Astrocyte (in vitro differentiated cells and primary cell): ENCODE data around the gene LAMA5. TPM values are rescaled to one million over a fixed set of nuclear protein-coding genes. Genes with fewer than 3 reads are reported as not detected.
A peak's percentile ranks its signal among the peaks of the same experiment; 100 is the strongest.

Source experiments
- DNase-seq: peaks from one replicate; pipeline ENCODE4 v3.0.0-alpha.2; 2010; ENCODE audit warnings: low read depth
- FAIRE-seq: peaks from 2 replicates; lab custom pipeline; 2011; peaks lifted over from hg19 to GRCh38; lab: Jason Lieb, UNC
- H2AFZ ChIP-seq: 2 replicates; pipeline ENCODE4 v1.6.0; 2012; ENCODE audit warnings: low read depth, low read length, inconsistent platforms
- H3K27ac ChIP-seq: 2 replicates; pipeline ENCODE4 v1.5.1; 2011; ENCODE audit warnings: low read depth, low read length, inconsistent platforms
- H3K27me3 ChIP-seq: 2 replicates; pipeline ENCODE4 v1.6.0; 2011; ENCODE audit warnings: low read length, inconsistent platforms; ENCODE audit not compliant: insufficient read depth
- H3K36me3 ChIP-seq: 2 replicates; pipeline ENCODE4 v1.5.1; 2011; ENCODE audit warnings: low read length, inconsistent platforms; ENCODE audit not compliant: insufficient read depth
- H3K4me1 ChIP-seq: 2 replicates; pipeline ENCODE4 v1.5.1; 2011; ENCODE audit warnings: low read length, inconsistent platforms; ENCODE audit not compliant: insufficient read depth
- H3K4me2 ChIP-seq: 2 replicates; pipeline ENCODE4 v1.6.0; 2012; ENCODE audit warnings: low read length, inconsistent platforms
- H3K4me3 ChIP-seq: 2 replicates; pipeline ENCODE4 v1.5.1; 2011; ENCODE audit warnings: low read depth, mild to moderate bottlenecking, low read length, inconsistent platforms; ENCODE audit not compliant: insufficient read depth
- H3K79me2 ChIP-seq: 2 replicates; pipeline ENCODE4 v1.6.0; 2012; ENCODE audit warnings: mild to moderate bottlenecking, low read length, inconsistent platforms; ENCODE audit not compliant: insufficient read depth
- H3K9ac ChIP-seq: 2 replicates; pipeline ENCODE4 v1.6.0; 2012; ENCODE audit warnings: mild to moderate bottlenecking, low read length, inconsistent platforms
- H3K9me3 ChIP-seq: 2 replicates; pipeline ENCODE4 v1.5.1; 2012; ENCODE audit warnings: low read depth, mild to moderate bottlenecking, low read length, inconsistent platforms; ENCODE audit not compliant: insufficient read depth
- H4K20me1 ChIP-seq: 2 replicates; pipeline ENCODE4 v1.6.0; 2012; ENCODE audit warnings: low read length, inconsistent platforms; ENCODE audit not compliant: insufficient read depth
- H3K27ac Mint-ChIP-seq: one replicate; pipeline ENCODE4 v1.8.0; 2021; ENCODE audit warnings: mild to moderate bottlenecking, mixed read lengths; ENCODE audit not compliant: unreplicated experiment
- H3K27me3 Mint-ChIP-seq: one replicate; pipeline ENCODE4 v1.8.0; 2021; ENCODE audit warnings: low read depth, mixed read lengths; ENCODE audit not compliant: unreplicated experiment
- H3K36me3 Mint-ChIP-seq: one replicate; pipeline ENCODE4 v1.8.0; 2021; ENCODE audit warnings: low read depth, mixed read lengths; ENCODE audit not compliant: unreplicated experiment
- H3K4me1 Mint-ChIP-seq: one replicate; pipeline ENCODE4 v1.8.0; 2021; ENCODE audit warnings: low read depth, mixed read lengths; ENCODE audit not compliant: unreplicated experiment
- H3K4me3 Mint-ChIP-seq: one replicate; pipeline ENCODE4 v1.8.0; 2021; ENCODE audit warnings: mild to moderate bottlenecking, moderate library complexity, mixed read lengths; ENCODE audit not compliant: unreplicated experiment
- H3K9me3 Mint-ChIP-seq: one replicate; pipeline ENCODE4 v1.8.0; 2021; ENCODE audit warnings: mild to moderate bottlenecking, mixed read lengths; ENCODE audit not compliant: unreplicated experiment
- CTCF ChIP-seq: IDR thresholded peaks from 2 replicates; pipeline ENCODE4 v1.5.1; 2011; ENCODE audit warnings: low read depth, mild to moderate bottlenecking, inconsistent platforms, low read length, moderate library complexity; ENCODE audit not compliant: insufficient read depth
- EZH2 ChIP-seq: IDR thresholded peaks from 2 replicates; pipeline ENCODE4 v1.6.1; 2012; ENCODE audit warnings: mild to moderate bottlenecking, low read length, inconsistent platforms; ENCODE audit not compliant: insufficient read depth
- total RNA-seq: library from RNA; stranded (reverse); gene quantifications from 2 replicates; pipeline ENCODE4 v1.2.1, GENCODE V29; 2021

LAMA5 gene
- total RNA-seq, 1 donor from 2014 or later: 350 TPM

GRCh38 chr20:62390317-62391164, 23.4 kb upstream of the LAMA5 start:
- H3K4me1 ChIP-seq: peaks cover 13% of the 10 kb centered on the region
- Mint-ChIP-seq H3K36me3 (peaks cover 4% of the 10 kb centered on the region), H3K4me3 (no peak overlapping the region), H3K27ac (peak overlapping the region; percentile 50), H3K27me3 (no peaks in the 10 kb centered on the region), H3K9me3 (no peaks in the 10 kb centered on the region), H3K4me1 (peaks cover 11% of the 10 kb centered on the region)
- no peak overlapping the region for H3K4me2 ChIP-seq
- no peak overlapping the region for H3K27ac ChIP-seq
- no peak overlapping the region for H3K9ac ChIP-seq
- H3K9me3 ChIP-seq: no peaks in the 10 kb centered on the region
- peaks cover 17% of the 10 kb centered on the region for H3K36me3 ChIP-seq
- no peaks in the 10 kb centered on the region for H3K27me3 ChIP-seq
- no peak overlapping the region for H2AFZ ChIP-seq
- H3K4me3 ChIP-seq: no peak overlapping the region
- peaks cover 40% of the 10 kb centered on the region for H4K20me1 ChIP-seq
- TF ChIP-seq CTCF: no peak
- TF ChIP-seq EZH2: no peak
- DNase-seq (no peak), FAIRE-seq (no peak)
- peaks cover 42% of the 10 kb centered on the region for H3K79me2 ChIP-seq

GRCh38 chr20:62389601-62390087, 22.5 kb upstream of the LAMA5 start:
- H3K9ac ChIP-seq: no peak overlapping the region
- no peak overlapping the region for H3K27ac ChIP-seq

More at GRCh38 chr20:62389601-62390087, 22.5 kb upstream of the LAMA5 start:
- Mint-ChIP-seq H3K36me3 (peaks cover 4% of the 10 kb centered on the region), H3K27ac (no peak overlapping the region), H3K9me3 (no peaks in the 10 kb centered on the region), H3K27me3 (no peaks in the 10 kb centered on the region), H3K4me3 (no peak overlapping the region), H3K4me1 (peaks cover 13% of the 10 kb centered on the region)
- no peak overlapping the region for H2AFZ ChIP-seq
- FAIRE-seq (no peak), DNase-seq (no peak)
- H3K27me3 ChIP-seq: no peaks in the 10 kb centered on the region
- H3K4me2 ChIP-seq: no peak overlapping the region
- H3K4me1 ChIP-seq: peaks cover 17% of the 10 kb centered on the region
- H3K9me3 ChIP-seq: no peaks in the 10 kb centered on the region
- peaks cover 47% of the 10 kb centered on the region for H3K79me2 ChIP-seq
- peaks cover 44% of the 10 kb centered on the region for H4K20me1 ChIP-seq
- H3K36me3 ChIP-seq: peaks cover 17% of the 10 kb centered on the region
- TF ChIP-seq CTCF: no peak
- TF ChIP-seq EZH2: no peak
- H3K4me3 ChIP-seq: no peak overlapping the region
